ENCODE measurements around the gene ANTXR1. TPM values are rescaled to one million over a fixed set of nuclear protein-coding genes. Genes with fewer than 3 reads are reported as not detected.

ANTXR1 gene
- total RNA-seq, 1 donor from 2014 or later, result not detected

- intact Hi-C loops (cut with micrococcal nuclease), result no loop called here
Observed at GRCh38 chr2:69177785-69178636, 165.0 kb downstream of the ANTXR1 start.

DNA sequence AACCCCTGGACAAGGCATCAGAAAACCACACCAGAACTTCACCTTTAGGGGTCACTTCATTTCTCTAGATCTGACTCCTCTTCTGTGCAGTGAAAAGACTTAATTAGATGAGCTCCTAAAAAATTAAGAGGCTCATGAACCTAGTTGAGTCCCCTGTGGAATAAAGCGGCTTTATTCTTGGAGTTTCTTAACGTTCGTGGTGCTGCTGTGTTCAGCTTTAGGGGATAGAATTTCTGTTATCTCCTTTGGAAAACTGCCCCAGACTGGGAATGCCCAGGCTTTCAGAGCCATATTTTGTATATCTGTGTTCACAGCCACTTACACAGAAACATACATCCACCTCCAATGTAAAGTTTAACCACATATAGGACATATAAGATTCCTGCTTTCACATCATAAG, 165.8 kb downstream of the ANTXR1 start:
- intact Hi-C loops (cut with micrococcal nuclease), result no loop called here

DNA sequence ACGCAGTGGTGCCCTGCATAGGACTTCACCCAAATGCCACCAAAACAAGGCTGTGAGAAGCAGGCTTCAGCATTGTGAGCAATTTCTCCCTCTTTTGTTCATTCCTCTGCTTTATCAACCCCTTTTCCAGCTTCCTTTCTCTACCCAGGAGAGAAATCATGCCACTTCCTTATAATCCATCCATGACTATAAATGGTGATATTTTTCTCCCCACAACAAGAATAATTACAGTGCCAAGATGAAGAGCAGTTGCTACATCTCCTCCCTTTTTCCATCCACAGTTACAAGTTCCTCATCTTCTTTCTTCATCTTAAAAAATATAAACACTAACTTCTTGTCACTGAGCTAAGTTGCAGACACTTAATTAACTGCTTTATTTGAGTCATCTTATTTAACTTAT, 167.2 kb downstream of the ANTXR1 start:
- intact Hi-C loops (cut with micrococcal nuclease), result no loop called here

GRCh38 chr2:69180974-69181373, 168.0 kb downstream of the ANTXR1 start:
- intact Hi-C loops (cut with micrococcal nuclease), result no loop called here

- intact Hi-C loops (cut with micrococcal nuclease), result no loop called here
Observed at GRCh38 chr2:69181806-69182427, 168.9 kb downstream of the ANTXR1 start.

GRCh38 chr2:69183659-69184058, 170.7 kb downstream of the ANTXR1 start:
- intact Hi-C loops (cut with micrococcal nuclease), result no loop called here

GRCh38 chr2:69184224-69184623, 171.2 kb downstream of the ANTXR1 start:
- intact Hi-C loops (cut with micrococcal nuclease), result no loop called here

DNA sequence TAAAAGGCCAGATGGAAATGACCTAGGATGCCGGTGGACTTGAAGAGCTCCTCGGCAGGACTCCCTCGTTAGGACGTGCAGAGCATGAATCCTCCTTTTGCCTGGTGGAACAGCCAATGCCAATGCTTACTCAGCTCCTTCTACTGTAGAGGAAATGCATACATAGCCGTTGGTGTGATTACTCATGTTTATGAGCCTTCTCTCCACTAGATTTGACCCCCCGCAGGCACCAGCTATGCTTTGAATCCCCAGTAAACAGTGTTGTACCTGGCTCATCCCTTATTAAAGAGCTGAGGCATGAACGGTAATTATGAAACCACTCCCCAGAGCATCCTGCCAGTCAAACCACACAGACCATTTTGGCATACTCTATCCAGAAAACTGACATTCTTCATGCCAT, 172.8 kb downstream of the ANTXR1 start:
- intact Hi-C loops (cut with micrococcal nuclease), result no loop called here

DNA sequence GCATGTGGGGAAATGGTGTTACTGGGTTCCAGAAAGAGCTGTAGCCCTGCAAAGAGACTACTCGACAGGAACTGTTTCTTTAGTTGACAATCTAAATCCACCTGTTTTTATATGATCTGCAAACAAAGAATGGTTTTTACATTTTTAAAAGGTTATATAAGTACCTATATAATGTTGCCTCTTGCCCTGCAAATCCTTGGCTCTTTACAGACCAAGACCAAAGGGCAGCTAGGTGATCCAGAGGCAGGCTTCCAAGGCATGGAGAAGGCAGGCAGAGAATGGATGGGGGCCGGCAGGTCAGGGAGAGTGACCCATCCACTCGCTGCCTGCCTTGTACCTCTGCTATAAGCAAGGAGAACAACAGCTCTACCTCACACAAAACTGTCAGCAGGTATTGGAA, 173.6 kb downstream of the ANTXR1 start:
- intact Hi-C loops (cut with micrococcal nuclease), result no loop called here

GRCh38 chr2:69188182-69188900, 175.4 kb downstream of the ANTXR1 start:
- intact Hi-C loops (cut with micrococcal nuclease), result no loop called here

DNA sequence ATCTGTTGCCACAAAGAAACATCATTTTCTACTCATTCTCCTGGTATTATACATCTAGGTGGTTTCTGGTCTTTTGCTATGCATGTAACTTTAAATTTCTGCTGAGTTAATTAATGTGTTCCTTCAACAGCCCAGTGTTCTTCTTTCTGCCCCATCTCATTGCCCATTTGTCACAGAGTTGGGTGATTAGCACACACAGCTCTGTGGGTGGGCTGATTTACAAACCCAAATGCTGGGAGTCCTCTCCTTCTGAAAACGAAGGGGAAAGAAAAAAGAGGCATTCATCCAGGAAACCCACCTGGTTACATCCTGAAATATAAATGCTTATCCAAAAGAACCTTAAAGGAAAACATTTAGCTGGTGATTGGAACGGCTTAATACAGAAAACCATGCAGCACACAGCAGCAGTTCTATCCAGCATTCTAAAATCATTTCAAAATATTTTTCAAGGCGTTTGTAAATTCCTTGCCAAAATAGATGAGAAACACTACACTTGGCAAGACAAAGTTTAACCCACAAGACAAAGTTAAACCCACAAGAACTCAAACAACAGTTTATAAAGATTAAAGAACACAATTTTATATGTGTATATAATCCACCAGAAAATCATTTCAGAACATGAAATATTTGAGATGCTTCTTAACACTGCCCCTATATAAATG, 177.9 kb downstream of the ANTXR1 start:
- intact Hi-C loops (cut with micrococcal nuclease), result no loop called here

- intact Hi-C loops (cut with micrococcal nuclease), result no loop called here
Observed at GRCh38 chr2:69191634-69192033, 178.7 kb downstream of the ANTXR1 start.

- intact Hi-C loops (cut with micrococcal nuclease), result no loop called here
Observed at GRCh38 chr2:69192176-69192945, 179.4 kb downstream of the ANTXR1 start.

- intact Hi-C loops (cut with micrococcal nuclease), result no loop called here
Observed at GRCh38 chr2:69195706-69196105, 182.7 kb downstream of the ANTXR1 start.

DNA sequence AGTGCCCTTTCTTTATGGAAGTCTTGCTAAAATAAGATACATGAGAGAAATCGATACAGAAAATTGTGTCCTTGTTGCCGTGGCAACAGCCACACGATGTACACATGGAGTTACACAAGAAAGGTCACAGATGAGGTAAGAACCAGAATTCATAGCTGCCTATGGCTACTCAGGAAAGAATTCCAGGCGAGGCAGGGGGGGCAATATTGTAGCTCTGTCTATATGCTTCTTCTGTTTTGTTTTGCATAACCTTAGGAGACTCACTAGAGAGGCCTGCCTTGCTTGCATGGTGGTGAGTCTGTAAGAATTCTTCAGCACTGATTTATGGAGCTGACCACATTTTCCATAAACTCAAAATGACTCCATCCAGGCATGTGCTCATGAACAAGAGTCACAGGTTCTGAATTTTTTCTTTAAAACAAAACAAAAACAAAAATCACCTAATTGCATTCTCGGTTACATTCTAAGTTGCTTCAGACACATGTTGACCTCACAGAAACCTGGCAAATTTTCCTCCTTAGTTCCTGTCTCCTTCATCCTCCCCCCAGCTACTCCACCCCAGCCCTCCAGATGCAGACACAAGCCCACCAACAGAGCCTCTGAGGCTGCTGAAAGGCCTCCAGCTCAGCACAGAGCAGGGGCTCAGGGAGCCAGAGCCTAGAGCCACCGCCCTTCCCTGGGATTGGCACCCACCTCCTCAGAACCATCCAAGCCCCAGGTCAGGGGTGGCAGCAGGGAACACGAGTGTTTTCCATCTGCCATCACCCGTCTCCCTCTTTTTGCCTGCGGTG, 183.5 kb downstream of the ANTXR1 start:
- intact Hi-C loops (cut with micrococcal nuclease), result no loop called here

DNA sequence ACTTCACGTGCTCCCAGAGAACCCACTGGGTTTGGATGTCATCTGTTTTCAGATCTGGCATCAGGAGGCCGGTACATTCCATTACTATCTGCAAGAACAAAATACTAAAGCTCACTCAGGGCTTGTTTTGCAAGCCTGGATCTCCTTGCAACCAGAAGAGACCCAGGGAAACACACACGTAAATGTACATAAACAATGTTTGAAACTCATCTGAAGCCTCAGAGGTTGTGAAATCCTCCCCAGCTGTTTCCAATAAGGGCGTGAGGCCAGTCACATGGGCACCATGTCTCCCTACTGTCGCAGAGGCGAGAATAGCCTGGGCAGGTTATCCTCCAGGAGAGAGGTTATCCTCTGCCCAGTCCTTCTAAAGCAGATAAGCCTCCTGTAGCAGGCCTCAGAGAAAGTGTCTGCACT, 187.1 kb downstream of the ANTXR1 start:
- intact Hi-C loops (cut with micrococcal nuclease), result loop anchor here (10.0 kb wide), 1 partner anchor 175 kb away; no protein-coding TSS in a partner anchor

GRCh38 chr2:69201259-69201658, 188.3 kb downstream of the ANTXR1 start:
- intact Hi-C loops (cut with micrococcal nuclease), result loop anchor here (10.0 kb wide), 1 partner anchor 176 kb away; no protein-coding TSS in a partner anchor

GRCh38 chr2:69202327-69202726, 189.3 kb downstream of the ANTXR1 start:
- intact Hi-C loops (cut with micrococcal nuclease), result loop anchor here (10.0 kb wide), 1 partner anchor 178 kb away; no protein-coding TSS in a partner anchor

GRCh38 chr2:69203166-69203985, 190.4 kb downstream of the ANTXR1 start:
- intact Hi-C loops (cut with micrococcal nuclease), result loop anchor here (10.0 kb wide), 1 partner anchor 179 kb away; no protein-coding TSS in a partner anchor
